NT2/D1 (cell line): ENCODE data around the gene KIAA1328.
A peak's percentile ranks its signal among the peaks of the same experiment; 100 is the strongest.

Experiments
- DNase-seq: peaks from one replicate; pipeline ENCODE4 v3.0.0-alpha.2; 2011; ENCODE audit warnings: low read depth, low spot score
- H3K27me3 ChIP-seq: 2 replicates; pipeline ENCODE4 v1.6.0; 2011; ENCODE audit warnings: mild to moderate bottlenecking; ENCODE audit not compliant: insufficient read length, insufficient read depth
- H3K36me3 ChIP-seq: 2 replicates; pipeline ENCODE4 v1.6.1; 2011; ENCODE audit warnings: mild to moderate bottlenecking, low read length, mixed read lengths; ENCODE audit not compliant: insufficient read depth, insufficient read length
- H3K4me1 ChIP-seq: 2 replicates; pipeline ENCODE4 v1.5.1; 2011; ENCODE audit not compliant: insufficient read depth, insufficient read length
- H3K4me3 ChIP-seq: 2 replicates; pipeline ENCODE4 v1.5.1; 2011; ENCODE audit warnings: low read depth; ENCODE audit not compliant: insufficient read length
- H3K9ac ChIP-seq: 2 replicates; pipeline ENCODE4 v1.6.0; 2011; ENCODE audit warnings: low read depth; ENCODE audit not compliant: insufficient read length
- H3K9me3 ChIP-seq: 2 replicates; pipeline ENCODE4 v1.5.1; 2011; ENCODE audit warnings: mild to moderate bottlenecking, low read length; ENCODE audit not compliant: insufficient read depth
- SUZ12 ChIP-seq: IDR thresholded peaks from 2 replicates; pipeline ENCODE4 v1.6.1; 2011; ENCODE audit not compliant: insufficient read length, insufficient read depth; ENCODE audit errors: extremely low read depth
- YY1 ChIP-seq: IDR thresholded peaks from 2 replicates; pipeline ENCODE4 v1.6.1; 2011; ENCODE audit not compliant: insufficient read length, insufficient read depth
- ZNF274 ChIP-seq: IDR thresholded peaks from 2 replicates; pipeline ENCODE4 v1.6.1; 2011; ENCODE audit warnings: mild to moderate bottlenecking, low read depth, low read length

The KIAA1328 gene

DNA sequence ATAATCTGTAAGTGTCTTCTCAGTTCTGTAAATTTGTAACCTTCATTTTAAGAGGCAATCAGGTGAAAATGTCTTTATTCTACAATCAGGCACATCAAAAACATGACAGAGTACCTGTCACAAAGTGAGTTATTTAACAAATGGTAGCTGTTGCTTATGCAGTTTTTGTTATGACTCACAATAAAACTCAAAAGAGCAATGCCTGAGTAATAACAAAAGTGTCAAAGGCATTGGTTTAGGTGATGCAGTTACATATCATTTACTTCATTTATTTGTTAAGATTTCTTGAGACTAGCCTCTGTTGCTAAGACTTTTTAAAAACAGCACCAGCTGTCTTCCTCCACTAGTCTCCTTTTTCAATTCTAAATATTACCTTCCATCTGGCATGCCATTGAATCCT lies 177.8 kb downstream of the KIAA1328 start:
- H3K9ac ChIP-seq = no peak overlapping the region
- TF ChIP-seq YY1 (no peak), SUZ12 (no peak), ZNF274 (no peak)
- H3K4me3 ChIP-seq = no peak overlapping the region
- no peaks in the 10 kb centered on the region for H3K27me3 ChIP-seq
- no peak for DNase-seq
- H3K9me3 ChIP-seq = no peaks in the 10 kb centered on the region
- H3K36me3 ChIP-seq = no peaks in the 10 kb centered on the region
- H3K4me1 ChIP-seq = no peaks in the 10 kb centered on the region

DNA sequence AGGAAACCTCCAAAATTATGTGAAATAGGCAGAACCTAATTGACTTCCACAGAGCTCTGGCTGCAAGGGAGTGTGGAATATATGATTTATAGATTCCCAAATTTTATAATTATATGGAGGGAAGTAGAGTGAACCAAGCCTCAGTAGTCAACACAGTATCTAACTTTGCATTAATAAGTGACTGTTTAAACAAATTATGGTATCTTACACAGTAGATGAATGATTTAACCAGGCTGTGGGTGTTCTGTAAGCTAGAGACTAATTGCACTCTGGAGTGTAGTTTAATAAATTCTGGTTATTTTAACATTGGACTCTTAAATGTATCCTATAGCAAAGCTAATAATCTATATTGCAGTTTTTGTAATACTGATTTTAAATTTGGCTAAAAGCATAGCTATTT lies 183.5 kb downstream of the KIAA1328 start:
- Histone ChIP-seq H3K9me3 (no peaks in the 10 kb centered on the region), H3K4me3 (no peak overlapping the region), H3K9ac (no peak overlapping the region), H3K4me1 (no peaks in the 10 kb centered on the region), H3K27me3 (no peaks in the 10 kb centered on the region), H3K36me3 (no peaks in the 10 kb centered on the region)
- no peak for TF ChIP-seq ZNF274
- no peak for TF ChIP-seq YY1
- TF ChIP-seq SUZ12 = no peak
- no peak for DNase-seq

DNA sequence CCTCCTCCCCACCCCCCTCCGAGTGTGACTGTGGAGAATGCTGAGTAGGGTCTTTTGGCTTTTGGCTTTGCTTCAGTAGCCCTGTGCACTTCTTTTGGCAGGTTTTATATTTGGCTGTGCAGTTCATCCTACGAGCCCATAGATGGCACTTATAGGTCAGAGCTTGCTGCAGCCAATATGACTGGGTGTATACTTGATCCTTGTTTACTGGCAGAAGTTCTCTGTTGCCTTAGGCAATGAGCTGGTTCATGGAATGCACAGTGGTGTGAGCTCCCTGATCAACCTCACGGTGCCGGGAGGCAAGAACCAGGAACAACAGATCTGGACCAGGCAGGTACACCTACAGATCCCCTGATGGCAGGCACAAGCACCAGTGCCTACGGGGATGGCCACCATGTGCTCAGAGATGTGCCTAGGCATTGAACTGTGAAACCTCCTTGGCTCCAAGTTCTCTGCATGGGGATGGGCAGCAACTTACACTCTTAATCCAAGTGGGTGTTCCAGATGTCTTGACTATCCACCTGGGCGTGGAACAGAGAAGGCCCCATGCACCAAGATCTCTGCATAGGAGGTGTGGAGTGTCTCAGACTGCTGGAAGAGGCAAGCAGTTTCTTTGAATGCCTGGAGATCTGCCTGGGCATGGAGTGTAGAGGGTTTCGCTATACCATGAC lies 190.4 kb downstream of the KIAA1328 start:
- Histone ChIP-seq H3K9me3 (no peaks in the 10 kb centered on the region), H3K9ac (no peak overlapping the region), H3K27me3 (no peaks in the 10 kb centered on the region), H3K4me1 (no peaks in the 10 kb centered on the region), H3K36me3 (no peaks in the 10 kb centered on the region), H3K4me3 (no peak overlapping the region)
- peak; percentile 20 for DNase-seq
- TF ChIP-seq SUZ12 = no peak
- no peak for TF ChIP-seq ZNF274
- no peak for TF ChIP-seq YY1

DNA sequence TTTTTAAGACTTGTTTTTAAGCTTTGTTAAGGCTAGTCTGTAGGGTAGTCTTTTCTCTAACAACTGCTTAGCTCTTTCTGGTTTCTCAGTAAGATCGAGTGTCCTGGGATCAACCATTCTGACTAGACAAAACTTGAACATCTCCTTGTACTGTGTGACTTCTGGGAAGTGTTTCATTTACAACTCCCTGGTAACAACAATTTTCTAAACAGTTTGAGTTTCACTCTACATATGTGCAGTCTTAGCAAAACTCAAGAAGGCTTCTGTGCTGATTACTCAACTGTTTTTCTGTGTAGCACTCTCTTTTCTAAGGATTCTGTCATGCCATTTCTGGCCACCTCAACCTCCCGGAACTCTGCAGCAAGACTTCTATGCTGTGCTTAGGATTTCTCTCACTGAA lies 204.5 kb downstream of the KIAA1328 start:
- no peak overlapping the region for H3K9ac ChIP-seq
- H3K9me3 ChIP-seq = no peaks in the 10 kb centered on the region
- no peak overlapping the region for H3K4me3 ChIP-seq
- no peak for TF ChIP-seq YY1
- no peak for TF ChIP-seq SUZ12
- no peak for TF ChIP-seq ZNF274
- no peaks in the 10 kb centered on the region for H3K36me3 ChIP-seq
- no peaks in the 10 kb centered on the region for H3K4me1 ChIP-seq
- no peak for DNase-seq
- no peaks in the 10 kb centered on the region for H3K27me3 ChIP-seq

DNA sequence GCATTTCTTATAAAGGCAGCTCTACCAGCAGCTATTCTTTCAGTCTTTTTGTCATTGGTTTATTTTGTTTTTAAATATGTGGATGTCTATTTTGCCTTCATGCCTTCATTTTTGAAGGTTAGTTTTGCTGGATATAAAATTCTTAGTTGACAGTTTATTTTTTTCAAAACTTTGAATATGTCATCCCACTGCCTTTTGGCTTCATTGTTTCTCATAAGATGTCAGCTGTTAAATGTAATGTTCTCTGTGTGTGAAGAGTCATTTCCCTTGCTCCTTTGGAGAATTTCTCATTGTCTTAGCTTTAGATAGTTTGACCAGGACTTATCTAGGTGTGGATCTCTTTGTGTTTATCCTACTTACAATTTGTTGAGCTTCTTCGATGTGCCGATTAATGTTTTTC lies 213.5 kb downstream of the KIAA1328 start:
- TF ChIP-seq SUZ12 (no peak), YY1 (no peak), ZNF274 (no peak)
- Histone ChIP-seq H3K36me3 (no peaks in the 10 kb centered on the region), H3K4me3 (no peak overlapping the region), H3K9me3 (peaks cover 19% of the 10 kb centered on the region), H3K27me3 (no peaks in the 10 kb centered on the region), H3K4me1 (no peaks in the 10 kb centered on the region), H3K9ac (no peak overlapping the region)
- DNase-seq = no peak

DNA sequence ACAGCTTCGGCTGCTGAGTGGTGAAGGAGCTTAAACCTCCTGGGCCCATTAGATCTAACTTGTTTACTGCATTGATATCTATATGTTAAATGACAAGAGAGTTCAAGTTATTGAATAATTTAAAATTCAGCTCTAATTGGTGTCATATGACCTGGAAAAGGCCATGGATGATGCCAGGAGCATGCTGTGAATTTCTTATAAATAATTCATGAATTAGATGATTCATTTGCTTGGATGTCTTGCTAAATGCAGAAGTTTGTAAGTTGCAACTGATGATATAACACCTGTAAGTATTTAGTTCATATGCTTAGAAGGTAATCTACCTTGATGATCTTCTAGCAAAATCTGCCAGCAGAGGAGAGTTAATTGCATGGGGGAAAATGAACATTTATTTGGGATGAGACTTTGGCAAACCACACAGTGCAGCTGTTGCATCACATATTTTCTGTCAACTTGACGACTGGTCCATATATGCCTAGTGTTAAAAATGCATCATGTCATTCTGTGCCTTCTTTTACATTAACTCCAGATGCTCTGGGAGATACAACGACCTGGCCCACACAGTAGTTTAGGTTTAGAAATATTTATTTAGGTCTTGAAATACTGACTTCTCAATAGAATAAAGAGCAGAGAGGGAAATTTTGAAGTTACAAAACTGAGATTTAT lies 226.3 kb downstream of the KIAA1328 start:
- H3K9me3 ChIP-seq = no peaks in the 10 kb centered on the region
- no peaks in the 10 kb centered on the region for H3K4me1 ChIP-seq
- no peaks in the 10 kb centered on the region for H3K27me3 ChIP-seq
- no peaks in the 10 kb centered on the region for H3K36me3 ChIP-seq
- TF ChIP-seq YY1 (no peak), ZNF274 (no peak), SUZ12 (no peak)
- no peak for DNase-seq
- H3K9ac ChIP-seq = no peak overlapping the region
- no peak overlapping the region for H3K4me3 ChIP-seq

DNA sequence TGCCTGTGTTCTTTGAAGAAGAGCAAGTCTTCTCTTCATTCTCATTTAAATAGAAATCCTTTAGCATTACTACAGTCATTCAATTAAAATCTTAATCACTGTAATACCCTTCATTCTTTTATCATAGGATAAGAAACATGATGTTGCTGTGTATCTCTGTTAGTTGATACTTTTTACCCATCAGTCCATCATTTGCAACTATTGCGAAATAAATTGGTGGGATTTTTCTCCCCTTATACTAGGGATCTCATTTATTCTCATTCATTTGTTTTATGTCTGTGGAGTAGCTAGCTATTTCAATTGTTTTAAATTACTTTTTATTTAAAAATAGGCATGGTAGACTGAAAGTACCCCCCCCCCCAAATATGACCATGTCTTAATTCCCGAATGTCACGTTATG lies 235.3 kb downstream of the KIAA1328 start:
- no peaks in the 10 kb centered on the region for H3K36me3 ChIP-seq
- no peaks in the 10 kb centered on the region for H3K4me1 ChIP-seq
- no peaks in the 10 kb centered on the region for H3K27me3 ChIP-seq
- H3K4me3 ChIP-seq = no peak overlapping the region
- TF ChIP-seq ZNF274 (no peak), YY1 (no peak), SUZ12 (no peak)
- H3K9me3 ChIP-seq = no peaks in the 10 kb centered on the region
- no peak overlapping the region for H3K9ac ChIP-seq
- DNase-seq = no peak
